ENCODE results near the gene FRS2.

- TF ChIP-seq FOSL1 (tag; conservative IDR thresholded peaks at IDR 0.05) (no peak), TFE3 (CRISPR knock-in tag; IDR thresholded peaks at IDR 0.05) (no peak), NFIC (IDR thresholded peaks at IDR 0.05) (no peak), CTCF (IDR thresholded peaks at IDR 0.05 in 2 of 3, conservative IDR thresholded peaks at IDR 0.05 in 1 of 3; ENCODE audit: insufficient read depth in 2 of 3, low read depth in 1 of 3, low read length in 3 of 3) (no peak), PKNOX1 (IDR thresholded peaks at IDR 0.05) (no peak), ARID3B (CRISPR knock-in tag; IDR thresholded peaks at IDR 0.05; ENCODE audit: borderline replicate concordance) (no peak), E2F5 (CRISPR knock-in tag; IDR thresholded peaks at IDR 0.05) (no peak), ATF4 (CRISPR knock-in tag; IDR thresholded peaks at IDR 0.05) (no peak), EZH2 (IDR thresholded peaks at IDR 0.05; ENCODE audit: borderline replicate concordance, low read depth, low read length) (no peak), GATA2 (CRISPR knock-in tag; IDR thresholded peaks at IDR 0.05) (no peak), NR3C1 (CRISPR knock-in tag; IDR thresholded peaks at IDR 0.05) (no peak), ELF4 (CRISPR knock-in tag; IDR thresholded peaks at IDR 0.05) (no peak), JUND (IDR thresholded peaks at IDR 0.05; ENCODE audit: borderline replicate concordance, low read depth, low read length) (no peak), JUND (tag; IDR thresholded peaks at IDR 0.05; ENCODE audit: borderline replicate concordance, low read depth, low read length) (no peak)
Measured at GRCh38 chr12:69517406-69517805, 47.2 kb downstream of the FRS2 start.

Measured in K562 (cell line).